ENCODE results near the gene CSRNP3. TPM values are rescaled to one million over a fixed set of nuclear protein-coding genes. Genes with fewer than 3 reads are reported as not detected.

Gene CSRNP3
- total RNA-seq, 1 donor from 2014 or later, result 31.2 TPM

DNA sequence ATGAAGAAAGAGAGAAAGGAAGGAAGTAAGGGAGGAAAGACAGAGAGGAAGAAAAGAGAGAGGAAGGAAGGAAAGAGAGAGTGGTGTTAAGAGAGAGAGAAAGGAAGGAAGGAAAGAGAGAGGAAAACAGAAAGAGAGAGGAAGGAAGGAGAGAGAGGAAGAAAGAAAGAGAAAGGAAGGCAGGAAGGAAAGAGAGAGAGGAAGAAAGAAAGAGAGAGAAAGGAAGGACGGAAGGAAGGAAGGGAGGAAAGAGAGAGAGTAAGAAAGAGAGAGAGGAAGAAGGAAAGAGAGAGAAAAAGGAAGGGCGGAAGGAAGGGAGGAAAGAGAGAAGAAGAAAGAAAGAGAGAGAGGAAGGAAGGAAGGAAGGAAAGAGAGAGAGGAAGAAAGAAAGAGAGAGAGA lies 197.1 kb downstream of the CSRNP3 start:
- DNase-seq (ENCODE audit: low spot score in 2 of 2, unreplicated experiment in 2 of 2), result no peak
- peak overlapping the region; percentile 88 for H3K27ac Mint-ChIP-seq
- TF ChIP-seq CTCF (IDR thresholded peaks at IDR 0.05; ENCODE audit: unreplicated experiment), result no peak
- peaks cover 29% of the 10 kb centered on the region for H3K4me1 Mint-ChIP-seq
- H3K27me3 Mint-ChIP-seq (ENCODE audit: low read depth), result no peaks in the 10 kb centered on the region
- peaks cover 31% of the 10 kb centered on the region for H3K36me3 Mint-ChIP-seq
- H3K9me3 Mint-ChIP-seq, result peaks cover 6% of the 10 kb centered on the region
- no peak overlapping the region for H3K4me3 Mint-ChIP-seq

- Mint-ChIP-seq H3K36me3 (peaks cover 38% of the 10 kb centered on the region), H3K4me3 (no peak overlapping the region)
- TF ChIP-seq CTCF (IDR thresholded peaks at IDR 0.05; ENCODE audit: unreplicated experiment), result no peak
Measured at GRCh38 chr2:165667375-165667774, 197.9 kb downstream of the CSRNP3 start.

GRCh38 chr2:165674780-165675179 lies 205.3 kb downstream of the CSRNP3 start:
- Mint-ChIP-seq H3K36me3 (peaks cover 69% of the 10 kb centered on the region), H3K9me3 (peaks cover 12% of the 10 kb centered on the region), H3K4me1 (peaks cover 4% of the 10 kb centered on the region), H3K27ac (no peak overlapping the region), H3K27me3 (ENCODE audit: low read depth) (no peaks in the 10 kb centered on the region), H3K4me3 (no peak overlapping the region)
- no peak for DNase-seq (ENCODE audit: low spot score in 2 of 2, unreplicated experiment in 2 of 2)
- no peak for TF ChIP-seq CTCF (IDR thresholded peaks at IDR 0.05; ENCODE audit: unreplicated experiment)

More at GRCh38 chr2:165667375-165667774, 197.9 kb downstream of the CSRNP3 start:
- Mint-ChIP-seq H3K27me3 (ENCODE audit: low read depth) (no peaks in the 10 kb centered on the region), H3K4me1 (peaks cover 29% of the 10 kb centered on the region), H3K9me3 (peaks cover 12% of the 10 kb centered on the region), H3K27ac (peak overlapping the region; percentile 88)
- no peak for DNase-seq (ENCODE audit: low spot score in 2 of 2, unreplicated experiment in 2 of 2)

- Mint-ChIP-seq H3K36me3 (peaks cover 64% of the 10 kb centered on the region), H3K9me3 (peaks cover 12% of the 10 kb centered on the region), H3K27ac (no peak overlapping the region), H3K4me1 (no peaks in the 10 kb centered on the region), H3K27me3 (ENCODE audit: low read depth) (no peaks in the 10 kb centered on the region), H3K4me3 (no peak overlapping the region)
- no peak for DNase-seq (ENCODE audit: low spot score in 2 of 2, unreplicated experiment in 2 of 2)
- TF ChIP-seq CTCF (IDR thresholded peaks at IDR 0.05; ENCODE audit: unreplicated experiment), result no peak
Measured at GRCh38 chr2:165675551-165675968, 206.1 kb downstream of the CSRNP3 start.

- no peaks in the 10 kb centered on the region for H3K9me3 Mint-ChIP-seq
- no peak overlapping the region for H3K27ac Mint-ChIP-seq
- H3K36me3 Mint-ChIP-seq, result peaks cover 50% of the 10 kb centered on the region
- H3K27me3 Mint-ChIP-seq (ENCODE audit: low read depth), result no peaks in the 10 kb centered on the region
- no peaks in the 10 kb centered on the region for H3K4me1 Mint-ChIP-seq
- no peak for TF ChIP-seq CTCF (IDR thresholded peaks at IDR 0.05; ENCODE audit: unreplicated experiment)
- no peak overlapping the region for H3K4me3 Mint-ChIP-seq
- DNase-seq (ENCODE audit: low spot score in 2 of 2, unreplicated experiment in 2 of 2), result no peak
Measured at GRCh38 chr2:165678882-165679281, 209.4 kb downstream of the CSRNP3 start.

GRCh38 chr2:165679621-165680020 lies 210.1 kb downstream of the CSRNP3 start:
- Mint-ChIP-seq H3K9me3 (no peaks in the 10 kb centered on the region), H3K27me3 (ENCODE audit: low read depth) (no peaks in the 10 kb centered on the region), H3K36me3 (peaks cover 46% of the 10 kb centered on the region), H3K27ac (no peak overlapping the region), H3K4me1 (no peaks in the 10 kb centered on the region), H3K4me3 (no peak overlapping the region)
- TF ChIP-seq CTCF (IDR thresholded peaks at IDR 0.05; ENCODE audit: unreplicated experiment), result no peak
- no peak for DNase-seq (ENCODE audit: low spot score in 2 of 2, unreplicated experiment in 2 of 2)
